Endodermal cell (in vitro differentiated cells): ENCODE data around the gene FAM72A. TPM values are rescaled to one million over a fixed set of nuclear protein-coding genes. Genes with fewer than 3 reads are reported as not detected.
"Not testable (repeated sequence)": the region's sequence is repeated elsewhere in the genome, so short reads cannot be mapped to it uniquely, and the experiment has no call there.

ENCODE experiments used
- DNase-seq: peaks from one replicate; pipeline ENCODE4 v3.0.0-alpha.2; 2017
- H3K27ac ChIP-seq: 2 replicates; pipeline ENCODE4 v1.5.1; 2013; ENCODE audit warnings: mild to moderate bottlenecking, low read depth, low read length, moderate library complexity
- H3K27me3 ChIP-seq: 2 replicates; pipeline ENCODE4 v1.6.1; 2013; ENCODE audit warnings: mild to moderate bottlenecking, low read length, moderate library complexity; ENCODE audit not compliant: insufficient read depth, control insufficient read depth, poor library complexity, severe bottlenecking
- H3K36me3 ChIP-seq: 2 replicates; pipeline ENCODE4 v1.7.0; 2013; ENCODE audit warnings: mild to moderate bottlenecking, low read length, moderate library complexity; ENCODE audit not compliant: control insufficient read depth, insufficient read depth
- H3K4me1 ChIP-seq: one replicate; pipeline ENCODE4 v1.7.0; 2013; ENCODE audit warnings: low read length; ENCODE audit not compliant: control insufficient read depth, insufficient read depth
- H3K4me3 ChIP-seq: 2 replicates; pipeline ENCODE4 v1.5.1; 2013; ENCODE audit warnings: mild to moderate bottlenecking, low read length, moderate library complexity
- H3K9ac ChIP-seq: 2 replicates; pipeline ENCODE4 v1.6.1; 2013; ENCODE audit warnings: mild to moderate bottlenecking, low read length, moderate library complexity; ENCODE audit not compliant: poor library complexity, severe bottlenecking; ENCODE audit errors: extremely low read depth
- H3K9me3 ChIP-seq: 2 replicates; pipeline ENCODE4 v1.6.1; 2013; ENCODE audit warnings: mild to moderate bottlenecking, low read length, moderate library complexity; ENCODE audit not compliant: control insufficient read depth
- H3K27ac Mint-ChIP-seq: 2 replicates; pipeline ENCODE4 v1.8.0; 2020; ENCODE audit warnings: mixed read lengths
- H3K27me3 Mint-ChIP-seq: 2 replicates; pipeline ENCODE4 v1.8.0; 2021; ENCODE audit warnings: mild to moderate bottlenecking, mixed read lengths; ENCODE audit not compliant: insufficient read depth
- H3K36me3 Mint-ChIP-seq: 2 replicates; pipeline ENCODE4 v1.8.0; 2020; ENCODE audit warnings: low read depth, mixed read lengths
- H3K4me1 Mint-ChIP-seq: 2 replicates; pipeline ENCODE4 v1.8.0; 2020; ENCODE audit warnings: mixed read lengths
- H3K4me3 Mint-ChIP-seq: 2 replicates; pipeline ENCODE4 v1.8.0; 2020; ENCODE audit warnings: mild to moderate bottlenecking, moderate library complexity, mixed read lengths
- H3K9me3 Mint-ChIP-seq: 2 replicates; pipeline ENCODE4 v1.8.0; 2020; ENCODE audit warnings: mild to moderate bottlenecking, mixed read lengths
- WGBS, 2 experiments: methylation state at CpG; one replicate each; pipeline versions ENCODE4 v1.1.5 to v1.1.7; 2013; ENCODE audit warnings: missing lambda C conversion rate in 2 of 2, mixed read lengths in 1 of 2; ENCODE audit not compliant: insufficient coverage in 1 of 2, insufficient read length in 1 of 2; 5-methylcytosine and 5-hydroxymethylcytosine counted together
- total RNA-seq, 2 donors: library from RNA; stranded (reverse); fragmentation: NEBNext Ultra II Directional in 1 of 2; extraction: Animal tissue kit (Norgen Biotek cat#: 25700) in 1 of 2; gene quantifications; 2 replicates in 1 of 2; 3 replicates in 1 of 2; pipeline ENCODE4 v1.2.1, GENCODE V29; 2021

FAM72A gene
- total RNA-seq, 2 donors from 2014 or later: 8.4 to 16.4 TPM

DNA sequence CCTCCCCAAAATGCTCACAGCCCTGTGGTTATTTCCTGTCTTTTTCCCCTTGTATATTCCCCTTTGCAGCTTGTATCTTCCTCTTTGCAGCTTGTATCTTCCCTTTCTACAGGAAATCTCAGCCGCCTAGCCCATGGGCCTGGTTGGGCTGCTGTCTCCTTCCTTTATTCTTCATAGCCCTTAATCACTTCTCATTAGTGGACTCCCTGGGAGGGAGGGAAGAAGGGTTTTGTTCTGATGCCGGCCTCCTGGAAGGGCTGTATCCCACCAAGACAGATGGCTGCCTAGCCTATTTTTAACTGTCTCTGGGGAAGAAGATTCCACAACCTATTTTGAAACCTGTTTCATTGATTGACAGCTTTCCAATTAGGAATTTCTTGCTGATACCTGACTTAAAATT lies 32.6 kb upstream of the FAM72A start:
- H3K9me3 ChIP-seq, H3K36me3 Mint-ChIP-seq, DNase-seq, H3K4me3 ChIP-seq, H3K27me3 Mint-ChIP-seq, H3K4me1 ChIP-seq, H3K9me3 Mint-ChIP-seq, H3K4me3 Mint-ChIP-seq, H3K36me3 ChIP-seq, H3K27me3 ChIP-seq, H3K27ac ChIP-seq, H3K27ac Mint-ChIP-seq, H3K9ac ChIP-seq, H3K4me1 Mint-ChIP-seq: not testable (repeated sequence)
- WGBS, 2 experiments: no CpG with 5 or more reads among the region's 2 CpGs

DNA sequence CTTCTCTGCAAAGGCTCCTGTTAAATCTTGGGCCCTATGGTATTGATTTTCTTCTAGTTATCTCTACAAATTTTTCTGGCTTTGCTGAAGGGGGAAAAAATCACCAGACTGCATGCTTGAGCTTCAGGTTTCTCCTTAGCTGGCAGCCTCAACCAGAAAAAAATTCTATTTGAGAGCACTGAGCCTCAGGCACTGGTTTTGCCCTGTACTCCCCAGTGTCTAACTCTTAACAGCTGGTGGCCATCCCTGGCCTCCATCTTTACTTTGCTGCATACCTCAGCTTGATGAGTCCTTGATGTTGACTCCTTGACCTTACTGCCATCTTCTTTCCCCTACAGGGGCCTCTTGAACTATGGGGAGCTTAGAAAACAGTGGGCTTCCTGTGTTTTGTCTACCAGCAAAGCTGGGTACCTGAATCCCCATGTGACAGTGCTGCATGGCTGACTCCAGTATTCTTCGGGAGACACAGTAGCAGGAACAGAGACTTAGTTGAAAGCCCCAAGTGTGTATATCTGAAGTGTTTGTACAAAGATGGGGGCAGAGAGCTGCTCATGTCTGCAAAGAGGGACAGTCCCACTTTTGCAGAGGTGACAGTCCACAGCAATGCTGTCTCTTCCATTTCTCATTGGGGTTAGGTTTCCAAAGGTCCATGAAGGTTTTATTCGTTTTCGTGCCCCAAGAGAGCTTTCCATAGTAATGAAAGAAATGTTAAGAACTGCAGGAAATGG lies 31.7 kb upstream of the FAM72A start:
- H3K27ac Mint-ChIP-seq, H3K4me3 ChIP-seq, H3K4me1 Mint-ChIP-seq, H3K9ac ChIP-seq, H3K9me3 ChIP-seq, H3K36me3 Mint-ChIP-seq, H3K27me3 ChIP-seq, H3K9me3 Mint-ChIP-seq, H3K4me3 Mint-ChIP-seq, H3K27ac ChIP-seq, H3K4me1 ChIP-seq, DNase-seq, H3K27me3 Mint-ChIP-seq, H3K36me3 ChIP-seq: not testable (repeated sequence)
- WGBS, 2 experiments: 90% methylated on average over 2 of the region's 3 CpGs; no CpG with 5 or more reads in 1 of the 2 experiments

DNA sequence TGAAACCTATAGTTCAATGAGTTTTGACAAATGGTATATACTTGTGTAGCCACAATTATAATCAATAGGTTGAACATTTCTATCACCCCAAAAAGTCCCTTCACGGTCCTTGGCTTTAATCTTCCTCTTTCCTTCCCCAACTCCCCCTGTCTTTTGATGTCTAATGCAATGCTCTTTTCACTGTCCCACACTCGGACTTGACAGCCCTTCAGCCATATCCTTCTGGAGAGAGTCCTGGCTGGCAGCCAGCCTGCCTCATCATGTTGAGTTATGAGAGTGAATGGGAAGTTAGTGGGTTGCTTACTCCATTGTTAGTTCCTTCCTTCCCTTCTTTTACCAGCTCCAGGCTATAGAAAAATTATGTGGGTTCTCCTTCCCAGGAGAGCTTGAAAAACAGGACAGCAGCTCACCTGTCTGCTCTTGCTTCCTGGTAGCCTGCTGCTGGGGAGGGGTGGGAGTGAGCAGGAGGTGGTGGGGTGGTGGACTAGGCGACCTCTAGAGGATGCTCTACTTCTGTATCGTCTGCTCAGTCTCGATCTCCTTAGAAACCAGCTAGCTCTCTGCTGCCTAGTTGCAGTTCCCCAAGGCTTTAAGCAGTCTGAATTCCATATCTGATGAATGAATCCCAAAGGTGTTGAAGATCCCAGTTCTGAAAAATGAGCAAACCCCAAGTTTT lies 30.5 kb upstream of the FAM72A start:
- not testable (repeated sequence) for H3K9me3 ChIP-seq, H3K9ac ChIP-seq, H3K4me3 Mint-ChIP-seq, DNase-seq, H3K27ac Mint-ChIP-seq, H3K9me3 Mint-ChIP-seq, H3K36me3 Mint-ChIP-seq, H3K27me3 Mint-ChIP-seq, H3K4me3 ChIP-seq, H3K4me1 Mint-ChIP-seq, H3K27me3 ChIP-seq, H3K4me1 ChIP-seq, H3K36me3 ChIP-seq, H3K27ac ChIP-seq
- 93% methylated on average over 1 of the region's 5 CpGs; no CpG with 5 or more reads in 1 of the 2 experiments for WGBS, 2 experiments

DNA sequence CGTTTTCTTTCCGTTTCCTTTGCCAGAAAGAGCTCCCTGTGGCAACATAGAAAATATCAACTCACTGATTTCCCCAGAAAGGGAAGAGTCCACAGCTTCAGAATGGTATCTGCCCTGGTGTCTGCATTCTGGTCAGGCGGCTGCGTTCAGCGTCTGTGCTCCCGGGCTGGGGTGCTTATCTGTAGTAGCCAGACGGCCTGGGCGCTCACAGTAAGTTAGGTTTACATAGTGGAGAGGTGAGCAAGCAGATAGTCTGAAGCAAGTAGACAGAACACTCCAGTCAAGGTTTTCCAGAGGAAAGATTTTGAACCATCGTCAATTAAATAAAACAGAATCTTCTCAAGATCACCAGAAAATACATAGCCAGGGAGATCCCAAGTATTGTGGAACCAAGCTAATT lies 29.4 kb upstream of the FAM72A start:
- H3K4me1 Mint-ChIP-seq, H3K27me3 ChIP-seq, H3K4me1 ChIP-seq, H3K9me3 Mint-ChIP-seq, H3K36me3 Mint-ChIP-seq, H3K27ac Mint-ChIP-seq, DNase-seq, H3K27ac ChIP-seq, H3K4me3 Mint-ChIP-seq, H3K9me3 ChIP-seq, H3K9ac ChIP-seq, H3K27me3 Mint-ChIP-seq, H3K4me3 ChIP-seq, H3K36me3 ChIP-seq: not testable (repeated sequence)
- WGBS, 2 experiments: 98% methylated on average over 6 of the region's 9 CpGs; no CpG with 5 or more reads in 1 of the 2 experiments

DNA sequence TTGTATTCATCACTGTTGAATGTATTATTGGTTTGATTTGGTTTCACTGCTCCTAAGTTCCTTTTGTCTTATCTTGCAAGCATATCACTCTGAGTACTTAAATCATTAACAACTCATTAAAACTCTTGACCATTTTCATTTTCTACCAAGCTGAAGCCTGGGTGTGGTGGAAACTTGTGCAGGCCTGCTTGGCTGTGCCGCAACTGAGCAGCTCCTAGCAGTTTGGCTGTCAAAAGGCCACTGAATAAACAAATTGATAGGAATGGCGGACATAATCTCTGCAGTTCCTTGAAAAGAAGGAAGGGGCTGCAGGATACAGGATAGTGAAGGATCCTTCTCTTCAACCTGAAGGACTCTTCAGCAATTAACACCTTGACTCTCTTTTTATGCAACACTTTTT lies 26.6 kb upstream of the FAM72A start:
- WGBS, 2 experiments: no CpG with 5 or more reads among the region's 2 CpGs
- H3K4me1 Mint-ChIP-seq, H3K36me3 ChIP-seq, H3K9me3 Mint-ChIP-seq, H3K9ac ChIP-seq, H3K27ac ChIP-seq, H3K36me3 Mint-ChIP-seq, DNase-seq, H3K27ac Mint-ChIP-seq, H3K9me3 ChIP-seq, H3K27me3 ChIP-seq, H3K4me3 ChIP-seq, H3K4me3 Mint-ChIP-seq, H3K4me1 ChIP-seq, H3K27me3 Mint-ChIP-seq: not testable (repeated sequence)

DNA sequence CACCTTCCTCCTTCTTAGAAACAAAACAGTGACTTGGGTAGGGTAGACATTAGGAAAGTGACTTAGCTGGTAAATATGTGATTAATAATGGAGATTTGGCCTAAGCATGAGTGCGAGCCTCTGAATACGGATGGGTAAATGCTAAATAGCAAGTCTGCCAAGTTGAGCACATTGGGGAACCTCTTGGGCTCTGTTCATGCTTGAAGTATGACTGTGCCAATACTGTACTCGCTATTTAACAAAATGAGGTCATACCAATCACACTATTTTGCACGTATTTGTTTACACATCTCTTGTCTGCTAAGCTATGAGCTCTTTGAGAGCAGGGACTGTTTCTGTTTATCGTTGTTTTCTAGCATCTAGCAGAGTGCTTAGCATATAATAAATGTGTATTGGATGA lies 24.2 kb upstream of the FAM72A start:
- DNase-seq, H3K4me3 ChIP-seq, H3K9ac ChIP-seq, H3K4me1 Mint-ChIP-seq, H3K27me3 Mint-ChIP-seq, H3K9me3 ChIP-seq, H3K27ac Mint-ChIP-seq, H3K4me3 Mint-ChIP-seq, H3K27me3 ChIP-seq, H3K4me1 ChIP-seq, H3K9me3 Mint-ChIP-seq, H3K36me3 ChIP-seq, H3K36me3 Mint-ChIP-seq, H3K27ac ChIP-seq: not testable (repeated sequence)
- WGBS, 2 experiments: 95% methylated on average over 2 of the region's 5 CpGs; no CpG with 5 or more reads in 1 of the 2 experiments

DNA sequence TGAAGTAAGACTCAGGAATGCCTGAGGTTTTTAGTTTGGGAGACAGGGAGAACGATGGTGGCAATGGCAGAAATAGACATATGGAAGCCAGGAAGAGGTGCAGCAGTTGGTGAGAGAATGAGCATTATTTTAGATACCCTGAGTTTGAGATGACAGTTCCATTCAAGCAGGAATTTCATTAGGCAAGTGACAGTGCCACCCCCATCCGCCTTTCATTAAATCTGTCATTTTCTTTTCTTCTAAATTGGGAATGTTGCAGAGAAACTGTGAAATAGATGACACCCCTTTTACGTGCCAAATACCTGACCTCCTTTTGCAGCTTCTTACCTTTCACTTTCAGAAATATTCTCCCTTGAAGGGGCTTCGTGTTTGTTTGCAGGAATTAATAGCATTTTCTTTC lies 22.7 kb upstream of the FAM72A start:
- H3K36me3 Mint-ChIP-seq, H3K27ac ChIP-seq, H3K27ac Mint-ChIP-seq, H3K9ac ChIP-seq, H3K4me1 Mint-ChIP-seq, H3K4me3 Mint-ChIP-seq, H3K4me1 ChIP-seq, H3K36me3 ChIP-seq, H3K27me3 ChIP-seq, DNase-seq, H3K27me3 Mint-ChIP-seq, H3K9me3 ChIP-seq, H3K4me3 ChIP-seq, H3K9me3 Mint-ChIP-seq: not testable (repeated sequence)
- 94% methylated on average over 2 of the region's 4 CpGs; no CpG with 5 or more reads in 1 of the 2 experiments for WGBS, 2 experiments
